K562 (cell line): Measurements from ENCODE around the gene CD82. TPM values are rescaled to one million over a fixed set of nuclear protein-coding genes. Genes with fewer than 3 reads are reported as not detected.

Experiments
- CHAMP1 ChIP-seq: fragments of 450-650 bp; IDR thresholded peaks from 2 replicates; pipeline ENCODE4 v1.6.1; 2016; ENCODE audit warnings: mild to moderate bottlenecking
- GTF2A2 ChIP-seq: IDR thresholded peaks from 2 replicates; pipeline ENCODE4 v1.6.1; 2016; ENCODE audit warnings: mild to moderate bottlenecking, missing genetic modification characterization, missing compliant biosample characterization
- HDGF ChIP-seq: fragments of 450-650 bp; IDR thresholded peaks from 2 replicates; pipeline ENCODE4 v1.6.1; 2016
- IRF2 ChIP-seq: sonication (generic); formaldehyde crosslinking; IDR thresholded peaks from 2 replicates; pipeline ENCODE4 v1.8.1; 2022; ENCODE audit warnings: mild to moderate bottlenecking, missing genetic modification reagents
- KHSRP ChIP-seq: fragments of 450-650 bp; IDR thresholded peaks from 2 replicates; pipeline ENCODE4 v1.6.1; 2017
- NFATC3 ChIP-seq: fragments of 450-650 bp; IDR thresholded peaks from 2 replicates; pipeline ENCODE4 v1.6.1; 2017; ENCODE audit warnings: mild to moderate bottlenecking
- SMAD2 ChIP-seq: fragments of 150-350 bp; IDR thresholded peaks from 2 replicates; pipeline ENCODE4 v1.6.1; 2014; ENCODE audit warnings: low read depth, mild to moderate bottlenecking, low read length
- TEAD1 ChIP-seq, 2 experiments: fragments of 450-650 bp in 1 of 2; sonication (generic) in 1 of 2; formaldehyde crosslinking; IDR thresholded peaks; 2 replicates each; pipeline versions ENCODE4 v1.4.0 to v1.8.0; 2020 to 2022; ENCODE audit warnings: mild to moderate bottlenecking in 2 of 2, missing genetic modification reagents in 1 of 2
- ZBED1 ChIP-seq: IDR thresholded peaks from 2 replicates; pipeline ENCODE4 v1.6.1; 2014
- ZBTB8A ChIP-seq: fragments of 450-650 bp; IDR thresholded peaks from 2 replicates; pipeline ENCODE4 v1.6.1; 2018; ENCODE audit warnings: mild to moderate bottlenecking, moderate library complexity; ENCODE audit not compliant: partially characterized antibody
- ZZZ3 ChIP-seq: fragments of 450-650 bp; IDR thresholded peaks from 2 replicates; pipeline ENCODE4 v1.6.1; 2016; ENCODE audit warnings: antibody characterized with exemption, mild to moderate bottlenecking, moderate library complexity
- polyA plus RNA-seq, 8 experiments: library from polyadenylated mRNA; depleted of rRNA in 4 of 8; stranded (reverse) in 5 of 8; unstranded in 3 of 8; fragments of >200 nt; fragmentation: Nextera tagmentation in 2 of 8; fragmentation: Illumina TruSeq in 1 of 8; extraction: Ambion mirVana in 2 of 8; extraction: Trizol in 1 of 8; gene quantifications; 2 replicates each; pipeline versions ENCODE4 v1.2.1 to v1.2.3, GENCODE V29; 2011 to 2014; ENCODE audit warnings: inconsistent platforms in 1 of 8, missing spikeins in 1 of 8
- total RNA-seq, 7 experiments: library from RNA; depleted of rRNA in 6 of 7; stranded (reverse); fragments of >200 nt in 6 of 7; fragmentation: Illumina TruSeq in 2 of 7; extraction: Trizol in 2 of 7; gene quantifications; 2 replicates each; pipeline versions ENCODE4 v1.2.1 to v1.2.3, GENCODE V29; 2011 to 2021; ENCODE audit warnings: low replicate concordance in 1 of 7
- TF ChIP-seq, protein P1 (sequence below), 2 experiments: fragments of 450-650 bp; IDR thresholded peaks; 2 replicates each; pipeline ENCODE4 v1.6.1; 2018; ENCODE audit warnings: mild to moderate bottlenecking in 2 of 2, low read depth in 1 of 2; ENCODE audit not compliant: partially characterized antibody in 2 of 2
- TF ChIP-seq, protein P2 (sequence below): fragments of 150-350 bp; IDR thresholded peaks from 2 replicates; pipeline ENCODE4 v1.6.1; 2014; ENCODE audit warnings: low read depth, mild to moderate bottlenecking, low read length, borderline replicate concordance
- TF ChIP-seq, protein P3 (sequence below): fragments of 450-650 bp; formaldehyde crosslinking; IDR thresholded peaks from 2 replicates; pipeline ENCODE4 v1.4.0; 2020; ENCODE audit warnings: mild to moderate bottlenecking, moderate library complexity
- TF ChIP-seq, protein P4 (sequence below): sonication (generic); formaldehyde crosslinking; IDR thresholded peaks from 2 replicates; pipeline ENCODE4 v1.8.0; 2022; ENCODE audit warnings: missing genetic modification reagents, mild to moderate bottlenecking, borderline replicate concordance
- TF ChIP-seq, protein P5 (sequence below), 2 experiments: fragments of 250-450 bp in 1 of 2; fragments of 450-650 bp in 1 of 2; sonication (Bioruptor Pico) in 1 of 2; IDR thresholded peaks; 2 replicates each; pipeline versions ENCODE4 v1.6.1 to v1.8.0; 2016 to 2021; ENCODE audit warnings: mild to moderate bottlenecking in 2 of 2, moderate library complexity in 2 of 2, missing compliant biosample characterization in 1 of 2, missing genetic modification characterization in 1 of 2

Gene CD82
- total and polyA plus RNA-seq, 9 of the 15 experiments (the other 6 are each of a cell fraction or from before 2014, with no cell fraction given) = 0.27 to 9.4 (median 3.0) TPM

- TF ChIP-seq, protein P1, sequence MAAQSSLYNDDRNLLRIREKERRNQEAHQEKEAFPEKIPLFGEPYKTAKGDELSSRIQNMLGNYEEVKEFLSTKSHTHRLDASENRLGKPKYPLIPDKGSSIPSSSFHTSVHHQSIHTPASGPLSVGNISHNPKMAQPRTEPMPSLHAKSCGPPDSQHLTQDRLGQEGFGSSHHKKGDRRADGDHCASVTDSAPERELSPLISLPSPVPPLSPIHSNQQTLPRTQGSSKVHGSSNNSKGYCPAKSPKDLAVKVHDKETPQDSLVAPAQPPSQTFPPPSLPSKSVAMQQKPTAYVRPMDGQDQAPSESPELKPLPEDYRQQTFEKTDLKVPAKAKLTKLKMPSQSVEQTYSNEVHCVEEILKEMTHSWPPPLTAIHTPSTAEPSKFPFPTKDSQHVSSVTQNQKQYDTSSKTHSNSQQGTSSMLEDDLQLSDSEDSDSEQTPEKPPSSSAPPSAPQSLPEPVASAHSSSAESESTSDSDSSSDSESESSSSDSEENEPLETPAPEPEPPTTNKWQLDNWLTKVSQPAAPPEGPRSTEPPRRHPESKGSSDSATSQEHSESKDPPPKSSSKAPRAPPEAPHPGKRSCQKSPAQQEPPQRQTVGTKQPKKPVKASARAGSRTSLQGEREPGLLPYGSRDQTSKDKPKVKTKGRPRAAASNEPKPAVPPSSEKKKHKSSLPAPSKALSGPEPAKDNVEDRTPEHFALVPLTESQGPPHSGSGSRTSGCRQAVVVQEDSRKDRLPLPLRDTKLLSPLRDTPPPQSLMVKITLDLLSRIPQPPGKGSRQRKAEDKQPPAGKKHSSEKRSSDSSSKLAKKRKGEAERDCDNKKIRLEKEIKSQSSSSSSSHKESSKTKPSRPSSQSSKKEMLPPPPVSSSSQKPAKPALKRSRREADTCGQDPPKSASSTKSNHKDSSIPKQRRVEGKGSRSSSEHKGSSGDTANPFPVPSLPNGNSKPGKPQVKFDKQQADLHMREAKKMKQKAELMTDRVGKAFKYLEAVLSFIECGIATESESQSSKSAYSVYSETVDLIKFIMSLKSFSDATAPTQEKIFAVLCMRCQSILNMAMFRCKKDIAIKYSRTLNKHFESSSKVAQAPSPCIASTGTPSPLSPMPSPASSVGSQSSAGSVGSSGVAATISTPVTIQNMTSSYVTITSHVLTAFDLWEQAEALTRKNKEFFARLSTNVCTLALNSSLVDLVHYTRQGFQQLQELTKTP (IDR thresholded peaks at IDR 0.05; ENCODE audit: low read depth in 1 of 2, partially characterized antibody in 2 of 2) = no peak
- no peak for TF ChIP-seq ZBTB8A
- TF ChIP-seq, protein P2, sequence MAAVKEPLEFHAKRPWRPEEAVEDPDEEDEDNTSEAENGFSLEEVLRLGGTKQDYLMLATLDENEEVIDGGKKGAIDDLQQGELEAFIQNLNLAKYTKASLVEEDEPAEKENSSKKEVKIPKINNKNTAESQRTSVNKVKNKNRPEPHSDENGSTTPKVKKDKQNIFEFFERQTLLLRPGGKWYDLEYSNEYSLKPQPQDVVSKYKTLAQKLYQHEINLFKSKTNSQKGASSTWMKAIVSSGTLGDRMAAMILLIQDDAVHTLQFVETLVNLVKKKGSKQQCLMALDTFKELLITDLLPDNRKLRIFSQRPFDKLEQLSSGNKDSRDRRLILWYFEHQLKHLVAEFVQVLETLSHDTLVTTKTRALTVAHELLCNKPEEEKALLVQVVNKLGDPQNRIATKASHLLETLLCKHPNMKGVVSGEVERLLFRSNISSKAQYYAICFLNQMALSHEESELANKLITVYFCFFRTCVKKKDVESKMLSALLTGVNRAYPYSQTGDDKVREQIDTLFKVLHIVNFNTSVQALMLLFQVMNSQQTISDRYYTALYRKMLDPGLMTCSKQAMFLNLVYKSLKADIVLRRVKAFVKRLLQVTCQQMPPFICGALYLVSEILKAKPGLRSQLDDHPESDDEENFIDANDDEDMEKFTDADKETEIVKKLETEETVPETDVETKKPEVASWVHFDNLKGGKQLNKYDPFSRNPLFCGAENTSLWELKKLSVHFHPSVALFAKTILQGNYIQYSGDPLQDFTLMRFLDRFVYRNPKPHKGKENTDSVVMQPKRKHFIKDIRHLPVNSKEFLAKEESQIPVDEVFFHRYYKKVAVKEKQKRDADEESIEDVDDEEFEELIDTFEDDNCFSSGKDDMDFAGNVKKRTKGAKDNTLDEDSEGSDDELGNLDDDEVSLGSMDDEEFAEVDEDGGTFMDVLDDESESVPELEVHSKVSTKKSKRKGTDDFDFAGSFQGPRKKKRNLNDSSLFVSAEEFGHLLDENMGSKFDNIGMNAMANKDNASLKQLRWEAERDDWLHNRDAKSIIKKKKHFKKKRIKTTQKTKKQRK = no peak
- TF ChIP-seq, protein P3, sequence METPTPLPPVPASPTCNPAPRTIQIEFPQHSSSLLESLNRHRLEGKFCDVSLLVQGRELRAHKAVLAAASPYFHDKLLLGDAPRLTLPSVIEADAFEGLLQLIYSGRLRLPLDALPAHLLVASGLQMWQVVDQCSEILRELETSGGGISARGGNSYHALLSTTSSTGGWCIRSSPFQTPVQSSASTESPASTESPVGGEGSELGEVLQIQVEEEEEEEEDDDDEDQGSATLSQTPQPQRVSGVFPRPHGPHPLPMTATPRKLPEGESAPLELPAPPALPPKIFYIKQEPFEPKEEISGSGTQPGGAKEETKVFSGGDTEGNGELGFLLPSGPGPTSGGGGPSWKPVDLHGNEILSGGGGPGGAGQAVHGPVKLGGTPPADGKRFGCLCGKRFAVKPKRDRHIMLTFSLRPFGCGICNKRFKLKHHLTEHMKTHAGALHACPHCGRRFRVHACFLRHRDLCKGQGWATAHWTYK (CRISPR knock-in tag) = no peak
- TF ChIP-seq, protein P4, sequence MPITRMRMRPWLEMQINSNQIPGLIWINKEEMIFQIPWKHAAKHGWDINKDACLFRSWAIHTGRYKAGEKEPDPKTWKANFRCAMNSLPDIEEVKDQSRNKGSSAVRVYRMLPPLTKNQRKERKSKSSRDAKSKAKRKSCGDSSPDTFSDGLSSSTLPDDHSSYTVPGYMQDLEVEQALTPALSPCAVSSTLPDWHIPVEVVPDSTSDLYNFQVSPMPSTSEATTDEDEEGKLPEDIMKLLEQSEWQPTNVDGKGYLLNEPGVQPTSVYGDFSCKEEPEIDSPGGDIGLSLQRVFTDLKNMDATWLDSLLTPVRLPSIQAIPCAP (CRISPR knock-in tag) = no peak
- no peak for TF ChIP-seq KHSRP
- no peak for TF ChIP-seq ZBED1
- TF ChIP-seq ZZZ3 = no peak
- TF ChIP-seq NFATC3 = no peak
- TF ChIP-seq, protein P5, sequence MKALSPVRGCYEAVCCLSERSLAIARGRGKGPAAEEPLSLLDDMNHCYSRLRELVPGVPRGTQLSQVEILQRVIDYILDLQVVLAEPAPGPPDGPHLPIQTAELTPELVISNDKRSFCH (CRISPR knock-in tag; IDR thresholded peaks at IDR 0.05) = no peak
- TF ChIP-seq, protein P5 (tag; IDR thresholded peaks at IDR 0.05) = peak; percentile 49; the same call in 1 of the 2 replicates
- no peak for TF ChIP-seq CHAMP1
- TF ChIP-seq HDGF = no peak
- TF ChIP-seq SMAD2 = no peak
- TF ChIP-seq IRF2 (CRISPR knock-in tag) = no peak
- TF ChIP-seq TEAD1 (CRISPR knock-in tag; IDR thresholded peaks at IDR 0.05) = no peak
- no peak for TF ChIP-seq GTF2A2 (tag)
Observed at GRCh38 chr11:44528103-44528502, 37.4 kb upstream of the CD82 start (continued).
